HuH-7 (cell line): Measurements from ENCODE around the gene JPH2.
"Not testable (repeated sequence)": the region's sequence is repeated elsewhere in the genome, so short reads cannot be mapped to it uniquely, and the experiment has no call there.

Experiments
- DNase-seq: peaks from one replicate; pipeline ENCODE4 v3.0.0; 2011; ENCODE audit warnings: low spot score

The JPH2 gene

GRCh38 chr20:44159125-44159524, 27.9 kb downstream of the JPH2 start:
- DNase-seq: no peak

- DNase-seq: no peak
Measured at GRCh38 chr20:44157061-44157460, 29.9 kb downstream of the JPH2 start.

GRCh38 chr20:44154521-44155001, 32.4 kb downstream of the JPH2 start:
- no peak for DNase-seq

DNA sequence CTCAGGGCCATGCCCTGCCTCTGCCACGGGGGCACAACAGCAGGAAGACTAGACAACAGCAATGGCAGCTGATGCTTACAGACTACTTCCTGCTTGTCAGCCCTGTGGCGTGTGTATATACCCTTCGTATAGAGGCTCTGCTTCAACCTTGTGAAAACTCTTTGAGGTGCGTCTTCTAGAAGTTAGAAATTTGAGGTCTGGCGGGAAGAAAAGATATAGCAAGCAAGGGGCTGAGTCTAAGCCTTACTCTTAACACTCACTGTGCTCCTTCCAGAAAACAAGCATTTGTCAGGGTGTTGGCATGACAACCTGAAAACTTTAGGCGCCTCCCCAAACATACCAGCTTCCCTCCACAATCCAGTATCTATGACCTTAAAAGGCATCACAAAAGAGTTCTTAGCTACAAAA, 33.3 kb downstream of the JPH2 start:
- DNase-seq: no peak

DNA sequence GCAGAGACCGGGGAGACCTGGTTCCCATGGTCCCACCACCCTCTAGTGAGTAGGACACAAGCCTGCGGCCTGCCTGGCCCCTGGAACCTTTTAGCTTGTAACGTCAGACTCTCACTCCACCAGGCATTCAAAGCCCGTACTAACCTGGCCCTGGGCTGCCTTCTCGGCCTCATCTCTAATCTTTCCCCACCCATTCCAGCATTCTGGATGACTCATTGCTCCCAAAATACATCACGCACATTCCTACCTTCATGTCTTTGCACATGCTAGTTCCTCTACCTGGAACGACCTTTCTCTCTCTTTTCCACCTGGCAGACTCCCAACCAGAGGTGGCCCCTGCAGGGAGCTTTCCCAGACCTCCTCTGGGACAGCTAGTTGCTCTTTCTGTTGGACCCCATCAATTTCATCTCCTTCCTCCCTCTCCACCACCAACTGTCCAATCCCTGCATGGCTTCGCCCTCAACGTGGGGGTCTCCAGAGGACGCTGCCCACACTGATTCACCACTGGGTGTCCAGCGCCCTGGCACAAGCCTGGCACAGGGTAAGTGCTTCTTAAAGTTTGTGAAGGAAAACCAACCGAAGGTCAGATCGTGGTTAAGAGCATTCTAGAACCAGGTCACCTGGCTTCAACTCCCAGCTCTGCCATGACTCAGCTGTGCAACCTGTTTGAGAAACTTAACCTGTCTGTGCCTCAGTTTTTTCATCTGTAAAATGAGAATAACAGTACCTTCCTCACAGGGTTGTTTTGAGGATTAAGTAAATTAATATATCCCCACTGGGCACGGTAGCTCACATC, 35.2 kb downstream of the JPH2 start:
- no peak for DNase-seq

- DNase-seq: no peak
Measured at GRCh38 chr20:44146272-44146671, 40.7 kb downstream of the JPH2 start.

GRCh38 chr20:44145131-44145775, 41.7 kb downstream of the JPH2 start:
- no peak for DNase-seq

GRCh38 chr20:44143936-44144335, 43.1 kb downstream of the JPH2 start:
- DNase-seq: no peak

DNA sequence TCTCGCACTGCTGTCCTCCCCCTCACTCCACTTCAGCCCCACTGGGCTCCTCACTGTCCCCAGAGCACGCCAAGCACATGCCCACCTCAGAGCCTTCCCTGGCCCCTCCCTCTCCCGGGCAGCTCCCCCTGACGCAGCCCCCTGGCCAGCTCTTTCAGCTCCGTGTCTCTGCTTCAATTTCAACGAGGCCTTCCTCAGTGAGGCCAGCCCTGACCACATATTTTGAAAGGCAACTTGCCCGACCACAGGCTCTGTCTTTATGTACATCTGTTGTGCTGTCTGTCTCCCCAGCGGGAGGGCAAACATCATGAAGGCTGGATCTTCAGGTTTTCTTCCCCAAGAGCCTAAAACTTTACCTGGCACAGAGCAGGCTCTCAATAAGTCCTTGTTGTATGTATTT, 44.6 kb downstream of the JPH2 start:
- no peak for DNase-seq

- DNase-seq: no peak
Measured at GRCh38 chr20:44141873-44142272, 45.1 kb downstream of the JPH2 start.

DNA sequence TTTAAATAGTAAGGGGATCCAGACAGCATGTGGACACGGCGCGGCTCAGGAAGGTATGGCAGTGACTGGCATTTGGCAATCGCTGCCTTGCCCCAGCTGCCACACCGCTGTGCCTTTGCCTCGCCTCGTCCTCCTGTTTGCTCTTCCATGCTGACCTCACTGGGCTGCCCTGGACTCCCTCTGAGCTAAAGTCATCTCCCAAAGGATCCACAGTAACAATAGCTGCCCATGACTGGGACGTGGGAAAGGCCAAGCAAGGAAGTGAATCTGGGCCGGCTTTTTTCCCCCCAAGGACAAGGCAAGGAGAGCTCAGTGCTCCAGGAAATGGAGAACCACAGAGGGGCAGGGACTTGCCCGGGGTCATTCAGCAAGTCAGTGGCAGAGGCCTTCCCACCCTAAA, 48.1 kb downstream of the JPH2 start:
- DNase-seq: no peak

DNA sequence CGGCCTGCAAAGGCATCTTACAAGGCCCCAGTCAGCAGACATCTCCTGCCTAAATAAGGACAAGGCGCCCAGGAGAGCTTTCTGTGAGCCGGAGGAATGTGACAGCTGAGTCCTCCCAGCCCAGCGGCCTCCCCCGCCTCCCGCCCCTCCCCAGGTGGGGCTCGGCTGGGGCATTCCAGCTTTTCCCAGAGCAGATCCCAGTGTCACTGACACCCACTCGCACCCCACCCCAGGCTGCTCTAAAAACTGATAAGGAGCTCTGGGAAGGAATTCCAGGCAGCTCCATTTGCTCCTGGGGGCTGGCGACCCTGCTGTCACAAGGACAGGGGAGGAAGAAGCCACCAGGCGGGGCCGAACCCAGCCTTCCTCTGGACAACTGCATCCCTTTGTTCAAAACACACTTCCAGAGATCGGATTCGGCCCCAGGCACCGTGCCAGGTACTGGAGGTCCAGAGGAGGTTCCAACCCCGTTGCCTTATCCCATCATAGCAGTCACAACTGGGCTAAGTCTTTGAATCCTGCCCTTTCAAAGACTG, 49.7 kb downstream of the JPH2 start:
- no peak for DNase-seq

- no peak for DNase-seq
Measured at GRCh38 chr20:44136579-44137265, 50.3 kb downstream of the JPH2 start.

- DNase-seq: no peak
Measured at GRCh38 chr20:44135417-44136204, 51.4 kb downstream of the JPH2 start.

GRCh38 chr20:44135012-44135412, 52.0 kb downstream of the JPH2 start:
- no peak for DNase-seq

GRCh38 chr20:44133424-44133823, 53.6 kb downstream of the JPH2 start:
- DNase-seq: no peak

GRCh38 chr20:44131704-44132103, 55.3 kb downstream of the JPH2 start:
- DNase-seq: no peak

DNA sequence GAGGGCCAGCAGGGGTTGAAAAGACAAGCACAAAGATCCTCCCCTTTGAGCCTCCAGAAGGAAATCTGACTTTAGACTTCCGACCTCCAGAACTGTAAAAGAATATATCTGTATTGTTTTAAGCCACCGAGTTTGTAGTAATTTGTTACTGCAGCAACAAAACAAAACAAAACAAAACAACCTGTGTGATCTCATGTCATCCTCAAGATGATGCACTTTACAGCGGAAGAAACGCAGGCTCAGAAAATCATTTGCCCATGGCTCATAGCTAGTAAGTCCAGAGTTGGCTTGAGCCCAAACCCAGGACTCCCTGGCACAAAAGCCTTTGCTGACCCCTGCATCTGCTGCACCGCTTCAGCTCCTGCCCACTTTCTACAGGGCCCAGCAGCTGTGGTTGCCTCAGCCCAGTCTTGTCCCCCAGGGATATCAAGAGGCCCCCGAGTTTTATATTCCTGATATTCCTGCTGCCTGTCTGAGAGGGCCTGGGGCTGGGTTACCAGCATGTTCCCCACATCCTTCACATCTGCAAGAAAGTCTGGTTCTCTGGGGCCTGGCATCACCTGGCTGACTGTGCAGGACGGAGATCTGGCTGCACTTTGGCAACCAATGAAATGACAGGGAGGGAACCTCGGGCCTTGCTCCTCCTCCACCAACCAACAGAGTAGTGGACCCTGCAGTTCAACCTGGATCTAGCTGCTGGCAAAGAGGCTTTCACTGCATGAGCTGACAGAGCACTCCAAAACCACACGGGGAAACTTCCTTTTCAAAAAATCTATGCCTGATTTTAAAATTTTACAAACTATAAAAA, 56.9 kb downstream of the JPH2 start:
- no peak for DNase-seq

DNA sequence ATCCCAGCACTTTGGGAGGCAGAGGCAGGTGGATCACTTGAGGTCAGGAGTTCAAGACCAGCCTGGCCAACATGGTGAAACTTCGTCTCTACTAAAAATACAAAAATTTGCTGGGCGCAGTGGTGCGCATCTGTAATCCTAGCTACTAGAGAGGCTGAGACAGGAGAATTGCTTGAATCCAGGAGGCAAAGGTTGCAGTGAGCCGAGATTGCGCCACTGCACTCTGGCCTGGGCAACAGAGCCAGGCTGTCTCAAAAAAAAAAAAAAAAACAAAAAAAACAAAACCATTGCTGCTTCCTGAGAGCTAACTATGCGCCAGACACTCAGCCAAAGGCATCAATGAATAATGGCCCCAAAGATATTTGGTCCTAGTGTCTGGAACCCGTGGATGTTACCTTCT, 57.7 kb downstream of the JPH2 start:
- DNase-seq: not testable (repeated sequence)

DNA sequence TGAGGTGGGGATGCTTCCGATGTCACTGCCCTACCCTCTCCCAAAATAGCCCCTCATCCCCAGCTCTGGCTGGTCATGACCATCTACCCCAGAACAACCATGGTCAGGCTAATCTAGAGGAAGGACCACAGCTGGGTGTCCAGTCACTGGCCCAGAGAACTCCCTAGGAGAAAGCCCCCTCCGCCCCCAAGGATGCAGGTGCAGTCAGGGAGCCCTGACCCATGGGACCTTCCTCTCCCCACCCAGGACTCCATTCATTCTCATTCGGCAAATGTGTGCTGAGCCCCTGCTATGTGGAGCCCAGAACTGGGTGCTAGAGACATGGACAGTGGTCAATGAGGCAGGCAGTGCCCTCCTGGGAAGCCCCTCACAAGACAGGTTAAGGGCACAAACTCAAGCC, 60.5 kb downstream of the JPH2 start:
- DNase-seq: no peak
